K562 (cell line): ENCODE data around the gene NRSN2. TPM values are rescaled to one million over a fixed set of nuclear protein-coding genes. Genes with fewer than 3 reads are reported as not detected.

Experiments
- ATAC-seq: fragments of 200-7000 bp; cut with Tn5 transposase; 3 replicates; pipeline ENCODE4 v1.9.1; 2020; ENCODE audit warnings: moderate library complexity
- BruUV-seq: library from RNA; stranded (reverse); fragments of 400-500 nt; replicated peaks from 2 replicates; lab custom pipeline; 2021; lab: Mats Ljungman, UMichigan
- CTCF ChIA-PET: fragments of 300-600 bp; formaldehyde crosslinking; extraction: SDS; loops from one replicate; lab custom pipeline; 2021; ENCODE audit warnings: low intra/inter-chr PET ratio; lab: Yijun Ruan, JAX
- POLR2A ChIA-PET: fragments of 300-600, 350-650 bp; sonication (Branson Sonifier 250); formaldehyde crosslinking; extraction: SDS; loops from one replicate; lab custom pipeline; 2021; ENCODE audit warnings: antibody characterized with exemption, inconsistent platforms; lab: Yijun Ruan, JAX
- DNase-seq, 4 experiments: peaks; one replicate each; pipeline versions ENCODE4 v3.0.0 to v3.0.0-alpha.2; 2011 to 2018; ENCODE audit warnings: low spot score in 3 of 4, mixed read lengths in 3 of 4; ENCODE audit errors: extremely low read depth in 1 of 4
- FAIRE-seq: peaks from 2 replicates; lab custom pipeline; 2011; peaks lifted over from hg19 to GRCh38; lab: Jason Lieb, UNC
- H2AFZ ChIP-seq: 2 replicates; pipeline ENCODE4 v1.6.0; 2011; ENCODE audit warnings: low read depth, low read length, control low read depth, inconsistent platforms
- H3K27ac ChIP-seq: fragments of 200-600 bp; 3 replicates; pipeline ENCODE4 v1.8.0; 2011; ENCODE audit warnings: low read depth, mild to moderate bottlenecking, control low read depth, inconsistent platforms, low read length, moderate library complexity, mixed read lengths; ENCODE audit errors: extremely low read depth
- H3K27me3 ChIP-seq, 2 experiments: fragments of 300-600 bp in 1 of 2; 2 replicates in 1 of 2; 3 replicates in 1 of 2; pipeline versions ENCODE4 v1.6.0 to v1.8.0; 2011; ENCODE audit warnings: inconsistent platforms in 2 of 2, low read length in 2 of 2, mild to moderate bottlenecking in 1 of 2, mixed read lengths in 1 of 2, moderate library complexity in 1 of 2; ENCODE audit not compliant: control insufficient read depth in 2 of 2, insufficient read depth in 2 of 2
- H3K36me3 ChIP-seq: fragments of 300-600 bp; 3 replicates; pipeline ENCODE4 v1.8.0; 2011; ENCODE audit warnings: mild to moderate bottlenecking, low read length, inconsistent platforms; ENCODE audit not compliant: control insufficient read depth, insufficient read depth
- H3K4me1 ChIP-seq, 2 experiments: fragments of 200-600 bp in 1 of 2; replicated peaks in 1 of 2; 2 replicates in 1 of 2; 3 replicates in 1 of 2; pipeline versions ENCODE4 v1.5.1 to v1.8.0; 2011; ENCODE audit warnings: inconsistent platforms in 2 of 2, low read length in 2 of 2, mild to moderate bottlenecking in 1 of 2, mixed read lengths in 1 of 2, moderate library complexity in 1 of 2; ENCODE audit not compliant: control insufficient read depth in 2 of 2, insufficient read depth in 2 of 2
- H3K4me2 ChIP-seq: 2 replicates; pipeline ENCODE4 v1.6.1; 2011; ENCODE audit warnings: low read length, control low read depth, inconsistent platforms, mixed read lengths; ENCODE audit not compliant: insufficient read depth
- H3K4me3 ChIP-seq: fragments of 200-600 bp; sonication (generic), shearing (Covaris generic); 2 replicates; pipeline ENCODE4 v1.5.1; 2016; ENCODE audit warnings: control low read depth, inconsistent platforms
- H3K79me2 ChIP-seq: fragments of 200-600 bp; 3 replicates; pipeline ENCODE4 v1.8.0; 2011; ENCODE audit warnings: low read length, inconsistent platforms; ENCODE audit not compliant: control insufficient read depth, insufficient read depth
- H3K9ac ChIP-seq, 2 experiments: 2 replicates each; pipeline versions ENCODE4 v1.6.0 to v1.6.1; 2011; ENCODE audit warnings: low read depth in 2 of 2, low read length in 2 of 2, control low read depth in 1 of 2, inconsistent platforms in 1 of 2, mild to moderate bottlenecking in 1 of 2, mixed read lengths in 1 of 2; ENCODE audit not compliant: insufficient read depth in 1 of 2
- H3K9me1 ChIP-seq: one replicate; pipeline ENCODE4 v1.6.0; 2011; ENCODE audit warnings: inconsistent platforms, mild to moderate bottlenecking, low read length, moderate library complexity; ENCODE audit not compliant: control insufficient read depth, insufficient read depth
- H3K9me3 ChIP-seq: replicated peaks from 2 replicates; pipeline ENCODE4 v1.5.1; 2011; ENCODE audit warnings: low read depth, low read length, inconsistent platforms; ENCODE audit not compliant: control insufficient read depth, insufficient read depth
- H4K20me1 ChIP-seq: replicated peaks from 2 replicates; pipeline ENCODE4 v1.6.1; 2011; ENCODE audit warnings: low read length, inconsistent platforms, mixed read lengths; ENCODE audit not compliant: control insufficient read depth, insufficient read depth
- EWSR1 ChIP-seq: fragments of 450-650 bp; IDR thresholded peaks from 2 replicates; pipeline ENCODE4 v1.6.1; 2018; ENCODE audit warnings: borderline replicate concordance, mild to moderate bottlenecking, low read depth, moderate library complexity; ENCODE audit not compliant: partially characterized antibody
- KLF13 ChIP-seq: fragments of 450-650 bp; IDR thresholded peaks from 2 replicates; pipeline ENCODE4 v1.6.1; 2016; ENCODE audit warnings: missing genetic modification characterization, low read depth, mild to moderate bottlenecking, missing compliant biosample characterization, moderate library complexity, borderline replicate concordance
- MCM5 ChIP-seq: fragments of 450-650 bp; IDR thresholded peaks from 2 replicates; pipeline ENCODE4 v1.6.1; 2016; ENCODE audit warnings: low read depth
- RAD21 ChIP-seq, 2 experiments: fragments of 250-450 bp in 1 of 2; fragments of 450-650 bp in 1 of 2; sonication (Bioruptor Pico) in 1 of 2; formaldehyde crosslinking in 1 of 2; IDR thresholded peaks in 1 of 2; conservative IDR thresholded peaks in 1 of 2; 2 replicates each; pipeline versions ENCODE4 v1.4.0 to v1.8.0; 2020 to 2022; ENCODE audit warnings: mild to moderate bottlenecking in 2 of 2, moderate library complexity in 1 of 2
- RFX1 ChIP-seq: fragments of 450-650 bp; IDR thresholded peaks from 2 replicates; pipeline ENCODE4 v1.6.1; 2016; ENCODE audit warnings: mild to moderate bottlenecking, moderate library complexity
- ZNF239 ChIP-seq: fragments of 250-450 bp; sonication (Bioruptor Pico); IDR thresholded peaks from 2 replicates; pipeline ENCODE4 v1.4.0; 2020; ENCODE audit warnings: mild to moderate bottlenecking
- WGBS: fragments of 100-300 bp; shearing (Covaris generic); methylation state at CpG from one replicate; pipeline ENCODE4 v1.1.6; 2016; ENCODE audit warnings: low coverage, mixed read lengths; ENCODE audit not compliant: insufficient coverage; ENCODE audit errors: missing lambda C conversion rate; 5-methylcytosine and 5-hydroxymethylcytosine counted together
- in situ Hi-C: fragments of 300-500 bp; cut with MboI; formaldehyde crosslinking; loops from 4 replicates; pipeline ENCODE4 v1.15.0; 2018; ENCODE audit warnings: inconsistent platforms, mixed read lengths
- intact Hi-C: fragments of 100-400 bp; cut with micrococcal nuclease; formaldehyde crosslinking; loops from 2 replicates; pipeline ENCODE4 v1.14.2; 2022
- polyA plus RNA-seq, 8 experiments: library from polyadenylated mRNA; depleted of rRNA in 4 of 8; stranded (reverse) in 5 of 8; unstranded in 3 of 8; fragments of >200 nt; fragmentation: Nextera tagmentation in 2 of 8; fragmentation: Illumina TruSeq in 1 of 8; extraction: Ambion mirVana in 2 of 8; extraction: Trizol in 1 of 8; gene quantifications; 2 replicates each; pipeline versions ENCODE4 v1.2.1 to v1.2.3, GENCODE V29; 2011 to 2014; ENCODE audit warnings: inconsistent platforms in 1 of 8, missing spikeins in 1 of 8
- total RNA-seq, 7 experiments: library from RNA; depleted of rRNA in 6 of 7; stranded (reverse); fragments of >200 nt in 6 of 7; fragmentation: Illumina TruSeq in 2 of 7; extraction: Trizol in 2 of 7; gene quantifications; 2 replicates each; pipeline versions ENCODE4 v1.2.1 to v1.2.3, GENCODE V29; 2011 to 2021; ENCODE audit warnings: low replicate concordance in 1 of 7
- TF ChIP-seq, protein P1 (sequence below): fragments of 250-450 bp; sonication (Bioruptor Pico); IDR thresholded peaks from 2 replicates; pipeline ENCODE4 v1.8.0; 2021; ENCODE audit warnings: borderline replicate concordance, mild to moderate bottlenecking, moderate library complexity; ENCODE audit not compliant: poor library complexity, severe bottlenecking
- TF ChIP-seq, protein P2 (sequence below): sonication (generic); formaldehyde crosslinking; IDR thresholded peaks from 2 replicates; pipeline ENCODE4 v1.8.0; 2023; ENCODE audit warnings: mild to moderate bottlenecking, missing genetic modification reagents
- TF ChIP-seq, protein P3 (sequence below): fragments of 200-800 bp; sonication (Bioruptor generic); IDR thresholded peaks from 2 replicates; pipeline ENCODE4 v1.6.1; 2016; ENCODE audit warnings: missing genetic modification characterization, missing compliant biosample characterization
- TF ChIP-seq, protein P4 (sequence below): sonication (generic); formaldehyde crosslinking; IDR thresholded peaks from 2 replicates; pipeline ENCODE4 v1.8.1; 2023; ENCODE audit warnings: mild to moderate bottlenecking, missing genetic modification reagents

The NRSN2 gene
- total and polyA plus RNA-seq, 9 of the 15 experiments (the other 6 are each of a cell fraction or from before 2014, with no cell fraction given), result 7.5 to 29.7 (median 11.1) TPM

DNA sequence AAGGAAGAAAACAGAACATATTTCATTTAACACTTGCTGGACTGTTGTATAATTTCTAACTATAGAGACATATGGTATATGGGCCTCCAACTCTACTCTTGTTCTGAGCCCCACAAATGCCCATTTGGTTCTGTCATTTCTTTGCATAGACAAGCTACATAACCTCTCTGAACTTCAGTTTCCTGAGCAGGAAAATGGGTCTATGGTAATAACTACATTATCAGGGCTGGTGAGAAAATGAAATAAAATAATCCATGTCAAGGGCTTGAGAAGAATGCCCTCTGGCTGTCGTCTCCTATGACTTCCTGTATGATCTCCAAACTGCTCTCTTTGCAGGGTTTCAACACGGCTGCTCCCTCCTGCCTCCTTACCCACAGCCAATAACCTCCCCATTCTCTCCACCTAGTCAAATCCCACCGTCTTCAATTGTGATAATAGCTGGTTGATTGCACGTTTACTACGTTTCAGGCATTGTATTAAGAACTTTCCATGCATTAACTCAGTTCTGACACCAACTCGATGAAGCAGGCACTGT is 37.5 kb upstream of the NRSN2 start:
- Histone ChIP-seq H3K4me1 (peaks cover 0 to 4% of the 10 kb centered on the region in 2 experiments; a peak in 2 of 5 replicates), H3K36me3 (no peaks in the 10 kb centered on the region), H3K9me1 (no peaks in the 10 kb centered on the region), H3K4me3 (no peak overlapping the region), H3K27ac (no peak overlapping the region), H2AFZ (peak overlapping the region; percentile 76), H3K4me2 (no peak overlapping the region), H3K9ac (no peak overlapping the region), H3K9me3 (no peaks in the 10 kb centered on the region), H3K27me3 (no peaks in the 10 kb centered on the region), H4K20me1 (no peaks in the 10 kb centered on the region), H3K79me2 (no peaks in the 10 kb centered on the region)
- no peak for DNase-seq
- BruUV-seq, result no TSS peak
- ATAC-seq, result peak; percentile 51
- WGBS, result 15% methylated on average over 6 of the region's 6 CpGs
- ChIA-PET POLR2A (interaction anchor here (0.7 to 2.0 kb wide), 3 partner anchors 9 to 467 kb away, joined by 3 to 7 read pairs (median 4); no protein-coding TSS in a partner anchor), CTCF (no interaction called here)
- FAIRE-seq, result no peak
- in situ Hi-C loops, result no loop called here
- intact Hi-C loops, result no loop called here
- TF ChIP-seq KLF13, result no peak
- TF ChIP-seq, protein P1, sequence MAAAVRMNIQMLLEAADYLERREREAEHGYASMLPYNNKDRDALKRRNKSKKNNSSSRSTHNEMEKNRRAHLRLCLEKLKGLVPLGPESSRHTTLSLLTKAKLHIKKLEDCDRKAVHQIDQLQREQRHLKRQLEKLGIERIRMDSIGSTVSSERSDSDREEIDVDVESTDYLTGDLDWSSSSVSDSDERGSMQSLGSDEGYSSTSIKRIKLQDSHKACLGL, result no peak
- no peak for TF ChIP-seq ZNF239 (CRISPR knock-in tag)
- no peak for TF ChIP-seq EWSR1
- TF ChIP-seq, protein P2, sequence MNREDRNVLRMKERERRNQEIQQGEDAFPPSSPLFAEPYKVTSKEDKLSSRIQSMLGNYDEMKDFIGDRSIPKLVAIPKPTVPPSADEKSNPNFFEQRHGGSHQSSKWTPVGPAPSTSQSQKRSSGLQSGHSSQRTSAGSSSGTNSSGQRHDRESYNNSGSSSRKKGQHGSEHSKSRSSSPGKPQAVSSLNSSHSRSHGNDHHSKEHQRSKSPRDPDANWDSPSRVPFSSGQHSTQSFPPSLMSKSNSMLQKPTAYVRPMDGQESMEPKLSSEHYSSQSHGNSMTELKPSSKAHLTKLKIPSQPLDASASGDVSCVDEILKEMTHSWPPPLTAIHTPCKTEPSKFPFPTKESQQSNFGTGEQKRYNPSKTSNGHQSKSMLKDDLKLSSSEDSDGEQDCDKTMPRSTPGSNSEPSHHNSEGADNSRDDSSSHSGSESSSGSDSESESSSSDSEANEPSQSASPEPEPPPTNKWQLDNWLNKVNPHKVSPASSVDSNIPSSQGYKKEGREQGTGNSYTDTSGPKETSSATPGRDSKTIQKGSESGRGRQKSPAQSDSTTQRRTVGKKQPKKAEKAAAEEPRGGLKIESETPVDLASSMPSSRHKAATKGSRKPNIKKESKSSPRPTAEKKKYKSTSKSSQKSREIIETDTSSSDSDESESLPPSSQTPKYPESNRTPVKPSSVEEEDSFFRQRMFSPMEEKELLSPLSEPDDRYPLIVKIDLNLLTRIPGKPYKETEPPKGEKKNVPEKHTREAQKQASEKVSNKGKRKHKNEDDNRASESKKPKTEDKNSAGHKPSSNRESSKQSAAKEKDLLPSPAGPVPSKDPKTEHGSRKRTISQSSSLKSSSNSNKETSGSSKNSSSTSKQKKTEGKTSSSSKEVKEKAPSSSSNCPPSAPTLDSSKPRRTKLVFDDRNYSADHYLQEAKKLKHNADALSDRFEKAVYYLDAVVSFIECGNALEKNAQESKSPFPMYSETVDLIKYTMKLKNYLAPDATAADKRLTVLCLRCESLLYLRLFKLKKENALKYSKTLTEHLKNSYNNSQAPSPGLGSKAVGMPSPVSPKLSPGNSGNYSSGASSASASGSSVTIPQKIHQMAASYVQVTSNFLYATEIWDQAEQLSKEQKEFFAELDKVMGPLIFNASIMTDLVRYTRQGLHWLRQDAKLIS, result no peak
- TF ChIP-seq, protein P3, sequence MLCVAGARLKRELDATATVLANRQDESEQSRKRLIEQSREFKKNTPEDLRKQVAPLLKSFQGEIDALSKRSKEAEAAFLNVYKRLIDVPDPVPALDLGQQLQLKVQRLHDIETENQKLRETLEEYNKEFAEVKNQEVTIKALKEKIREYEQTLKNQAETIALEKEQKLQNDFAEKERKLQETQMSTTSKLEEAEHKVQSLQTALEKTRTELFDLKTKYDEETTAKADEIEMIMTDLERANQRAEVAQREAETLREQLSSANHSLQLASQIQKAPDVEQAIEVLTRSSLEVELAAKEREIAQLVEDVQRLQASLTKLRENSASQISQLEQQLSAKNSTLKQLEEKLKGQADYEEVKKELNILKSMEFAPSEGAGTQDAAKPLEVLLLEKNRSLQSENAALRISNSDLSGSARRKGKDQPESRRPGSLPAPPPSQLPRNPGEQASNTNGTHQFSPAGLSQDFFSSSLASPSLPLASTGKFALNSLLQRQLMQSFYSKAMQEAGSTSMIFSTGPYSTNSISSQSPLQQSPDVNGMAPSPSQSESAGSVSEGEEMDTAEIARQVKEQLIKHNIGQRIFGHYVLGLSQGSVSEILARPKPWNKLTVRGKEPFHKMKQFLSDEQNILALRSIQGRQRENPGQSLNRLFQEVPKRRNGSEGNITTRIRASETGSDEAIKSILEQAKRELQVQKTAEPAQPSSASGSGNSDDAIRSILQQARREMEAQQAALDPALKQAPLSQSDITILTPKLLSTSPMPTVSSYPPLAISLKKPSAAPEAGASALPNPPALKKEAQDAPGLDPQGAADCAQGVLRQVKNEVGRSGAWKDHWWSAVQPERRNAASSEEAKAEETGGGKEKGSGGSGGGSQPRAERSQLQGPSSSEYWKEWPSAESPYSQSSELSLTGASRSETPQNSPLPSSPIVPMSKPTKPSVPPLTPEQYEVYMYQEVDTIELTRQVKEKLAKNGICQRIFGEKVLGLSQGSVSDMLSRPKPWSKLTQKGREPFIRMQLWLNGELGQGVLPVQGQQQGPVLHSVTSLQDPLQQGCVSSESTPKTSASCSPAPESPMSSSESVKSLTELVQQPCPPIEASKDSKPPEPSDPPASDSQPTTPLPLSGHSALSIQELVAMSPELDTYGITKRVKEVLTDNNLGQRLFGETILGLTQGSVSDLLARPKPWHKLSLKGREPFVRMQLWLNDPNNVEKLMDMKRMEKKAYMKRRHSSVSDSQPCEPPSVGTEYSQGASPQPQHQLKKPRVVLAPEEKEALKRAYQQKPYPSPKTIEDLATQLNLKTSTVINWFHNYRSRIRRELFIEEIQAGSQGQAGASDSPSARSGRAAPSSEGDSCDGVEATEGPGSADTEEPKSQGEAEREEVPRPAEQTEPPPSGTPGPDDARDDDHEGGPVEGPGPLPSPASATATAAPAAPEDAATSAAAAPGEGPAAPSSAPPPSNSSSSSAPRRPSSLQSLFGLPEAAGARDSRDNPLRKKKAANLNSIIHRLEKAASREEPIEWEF (CRISPR knock-in tag), result no peak
- peak in 1 of 2 experiments; percentile 37; a peak in 1 of 4 replicates for TF ChIP-seq RAD21 (CRISPR knock-in tag; conservative IDR thresholded peaks at IDR 0.05 in 1 of 2, IDR thresholded peaks at IDR 0.05 in 1 of 2)
- TF ChIP-seq, protein P4, sequence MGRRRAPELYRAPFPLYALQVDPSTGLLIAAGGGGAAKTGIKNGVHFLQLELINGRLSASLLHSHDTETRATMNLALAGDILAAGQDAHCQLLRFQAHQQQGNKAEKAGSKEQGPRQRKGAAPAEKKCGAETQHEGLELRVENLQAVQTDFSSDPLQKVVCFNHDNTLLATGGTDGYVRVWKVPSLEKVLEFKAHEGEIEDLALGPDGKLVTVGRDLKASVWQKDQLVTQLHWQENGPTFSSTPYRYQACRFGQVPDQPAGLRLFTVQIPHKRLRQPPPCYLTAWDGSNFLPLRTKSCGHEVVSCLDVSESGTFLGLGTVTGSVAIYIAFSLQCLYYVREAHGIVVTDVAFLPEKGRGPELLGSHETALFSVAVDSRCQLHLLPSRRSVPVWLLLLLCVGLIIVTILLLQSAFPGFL (CRISPR knock-in tag), result no peak
- TF ChIP-seq MCM5, result no peak
- TF ChIP-seq RFX1, result no peak
